ENCODE data around the gene QSOX1. TPM values are rescaled to one million over a fixed set of nuclear protein-coding genes. Genes with fewer than 3 reads are reported as not detected.

Gene QSOX1
- total and polyA plus RNA-seq, 2 of the 4 experiments (the other 2 are of a cell fraction) = 102 to 791 TPM

GRCh38 chr1:180123463-180123936 is 31.2 kb upstream of the QSOX1 start:
- no peak overlapping the region for H2BK5ac ChIP-seq (ENCODE audit: low read depth, low read length, poor library complexity, severe bottlenecking)
- H2BK20ac ChIP-seq (ENCODE audit: low read depth, low read length) = peak overlapping the region; percentile 35; the same call in 1 of the 2 replicates
- H3K9me3 ChIP-seq (ENCODE audit: control insufficient read depth, insufficient read depth, low read length) = no peaks in the 10 kb centered on the region
- no peak for ATAC-seq (ENCODE audit: low read depth)
- 0 out of 2 replicates have a peak, but pooled peaks cover 4% of the 10 kb centered on the region for H3K9me1 ChIP-seq (ENCODE audit: insufficient read depth, low read length)
- H3K23ac ChIP-seq (ENCODE audit: low read depth, low read length) = peak overlapping the region; percentile 45; the same call in 1 of the 2 replicates
- no peak overlapping the region for H3K18ac ChIP-seq (ENCODE audit: low read depth, low read length)
- H3K4me3 ChIP-seq (ENCODE audit: insufficient read depth, low read depth, low read length) = no peak overlapping the region
- DNase-seq = peak; percentile 28
- intact Hi-C loops (cut with micrococcal nuclease) = no loop called here
- H2AK9ac ChIP-seq (replicated peaks; ENCODE audit: low read depth, low read length, poor library complexity) = no peak overlapping the region
- H3K27me3 ChIP-seq (ENCODE audit: control insufficient read depth, insufficient read depth, low read length) = no peaks in the 10 kb centered on the region
- H2AK5ac ChIP-seq (ENCODE audit: low read depth, low read length) = peak overlapping the region; percentile 7; the same call in 1 of the 2 replicates
- no peak overlapping the region for H3K56ac ChIP-seq (ENCODE audit: extremely low read depth, insufficient read depth, low read length)
- H2BK15ac ChIP-seq (ENCODE audit: low read depth, low read length) = peak overlapping the region; percentile 20; the same call in 2 of the 3 replicates
- POLR2A ChIA-PET (ENCODE audit: unreplicated experiment) = no interaction called here
- H3K79me1 ChIP-seq (ENCODE audit: low read depth in 1 of 2, low read length in 2 of 2) = no peaks in the 10 kb centered on the region; a peak in 1 of 4 replicates
- H4K8ac ChIP-seq (ENCODE audit: low read depth in 2 of 2, low read length in 2 of 2) = no peak overlapping the region
- TF ChIP-seq MXI1 (IDR thresholded peaks at IDR 0.05; ENCODE audit: borderline replicate concordance, low read depth, low read length) (no peak), RAD21 (IDR thresholded peaks at IDR 0.05; ENCODE audit: low read length) (no peak), CHD1 (IDR thresholded peaks at IDR 0.05; ENCODE audit: low read depth, low read length) (no peak), CTCF (conservative IDR thresholded peaks at IDR 0.05; ENCODE audit: low read depth, low read length) (no peak), CEBPB (IDR thresholded peaks at IDR 0.05; ENCODE audit: low read depth, low read length) (peak; percentile 85), POLR2A (IDR thresholded peaks at IDR 0.05; ENCODE audit: low read depth, low read length) (no peak), RFX5 (IDR thresholded peaks at IDR 0.05; ENCODE audit: low read depth, low read length) (no peak)
- 0 out of 2 replicates have a peak overlapping the region, but pooled peaks have one; percentile 20 for H2BK120ac ChIP-seq (ENCODE audit: low read depth, low read length)
- peak overlapping the region; percentile 32; the same call in 1 of the 2 replicates for H4K91ac ChIP-seq (ENCODE audit: insufficient read depth, low read depth, low read length)
- CTCF ChIA-PET = interaction anchor here (1.1 kb wide), 1 partner anchor 9 kb away, joined by 4 read pairs; no protein-coding TSS in a partner anchor
- no peak overlapping the region for H3K4me2 ChIP-seq (ENCODE audit: low read depth, low read length)
- peaks cover 2% of the 10 kb centered on the region for H3K4me1 ChIP-seq (ENCODE audit: control insufficient read depth, insufficient read depth, low read length)
- no peaks in the 10 kb centered on the region for H4K20me1 ChIP-seq (ENCODE audit: insufficient read depth, low read length)
- dilution Hi-C loops (cut with HindIII; ENCODE audit: low sequenced_read_pairs, unreplicated experiment) = no loop called here
- 78% methylated on average over 2 of the region's 4 CpGs; no CpG with 5 or more reads in 1 of the 2 experiments for WGBS, 2 experiments (ENCODE audit: extremely low coverage in 2 of 2, insufficient read length in 1 of 2)
- H3K27ac ChIP-seq (ENCODE audit: insufficient read depth, low read length) = no peak overlapping the region
- no peak overlapping the region for H4K5ac ChIP-seq (ENCODE audit: low read depth, low read length)
- H2AFZ ChIP-seq (replicated peaks; ENCODE audit: low read length, poor library complexity) = no peak overlapping the region
- H3K36me3 ChIP-seq (ENCODE audit: control insufficient read depth, insufficient read depth, low read length) = no peaks in the 10 kb centered on the region
- 0 out of 2 replicates have a peak overlapping the region, but pooled peaks have one; percentile 19 for H3K14ac ChIP-seq (replicated peaks; ENCODE audit: low read depth, low read length)
- 0 out of 2 replicates have a peak overlapping the region, but pooled peaks have one; percentile 10 for H3K4ac ChIP-seq (ENCODE audit: low read depth, low read length)
- in situ Hi-C loops (cut with MboI; ENCODE audit: low sequenced_read_pairs) = no loop called here
- no TSS peak for BruUV-seq (replicated peaks)
- no peak overlapping the region for H3K9ac ChIP-seq (ENCODE audit: low read depth, low read length)
